Caki2 (cell line): ENCODE results near the gene SLC44A1. TPM values are rescaled to one million over a fixed set of nuclear protein-coding genes. Genes with fewer than 3 reads are reported as not detected.

ENCODE experiments used
- DNase-seq: peaks from one replicate; pipeline ENCODE4 v3.0.0-alpha.2; 2015; ENCODE audit warnings: low read depth
- in situ Hi-C: cut with HindIII; loops from 2 replicates; pipeline ENCODE4 v1.10.0; 2016; ENCODE audit warnings: low sequenced_read_pairs, low pct_unique_long_range_greater_than_20kb, mixed read lengths
- total RNA-seq: library from RNA; depleted of rRNA; stranded (reverse); fragments of >200 nt; shearing (Covaris generic); gene quantifications from 2 replicates; pipeline ENCODE4 v1.2.3, GENCODE V29; 2014; ENCODE audit warnings: low replicate concordance

SLC44A1 gene
- total RNA-seq, 1 experiment from 2014 or later: 35.6 TPM

- no peak for DNase-seq
- in situ Hi-C loops: no loop called here
These were observed 101.2 kb downstream of the SLC44A1 start for GRCh38 chr9:105345626-105346025.

- no peak for DNase-seq
- in situ Hi-C loops: no loop called here
These were observed 101.8 kb downstream of the SLC44A1 start for GRCh38 chr9:105346273-105346672.

DNA sequence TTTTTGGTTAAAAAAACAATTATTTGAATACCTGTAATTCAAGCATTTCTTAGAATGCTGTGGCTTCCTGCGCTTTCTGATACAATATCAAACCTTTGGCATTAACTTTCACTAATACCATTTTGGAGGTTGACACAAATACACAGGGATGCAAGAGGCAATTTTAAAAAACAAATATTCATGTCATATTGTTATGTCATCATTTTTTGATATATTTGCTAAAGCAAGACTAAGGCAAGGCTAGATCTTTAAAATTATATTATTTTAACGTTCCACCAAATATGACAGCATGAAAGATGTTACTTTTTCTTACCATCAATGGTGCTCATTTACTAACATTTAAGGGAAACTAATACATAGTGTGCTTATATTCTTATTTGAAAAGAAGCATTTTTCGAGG is 110.0 kb downstream of the SLC44A1 start:
- in situ Hi-C loops: no loop called here
- DNase-seq: no peak

GRCh38 chr9:105355781-105356180 is 111.3 kb downstream of the SLC44A1 start:
- in situ Hi-C loops: no loop called here
- DNase-seq: peak; percentile 35

GRCh38 chr9:105357937-105358336 is 113.5 kb downstream of the SLC44A1 start:
- in situ Hi-C loops: no loop called here
- DNase-seq: no peak

DNA sequence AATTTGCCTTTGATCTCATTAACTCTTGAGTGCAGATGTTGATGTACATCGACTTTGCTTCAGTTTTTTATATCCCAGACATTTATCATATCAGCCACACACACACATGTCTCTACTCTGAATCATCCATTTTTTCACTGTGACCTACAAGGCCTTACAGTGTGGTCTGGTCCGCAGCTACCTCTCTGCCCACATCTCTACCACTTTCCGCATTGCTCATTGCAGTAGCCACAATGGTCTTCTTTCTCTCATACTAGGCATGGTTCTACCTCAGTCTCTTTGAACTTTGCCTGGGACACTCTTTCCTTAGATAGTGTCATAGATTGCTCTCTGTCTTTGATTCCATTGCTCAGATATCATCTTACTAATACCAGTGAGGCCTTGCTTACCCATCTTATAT is 115.4 kb downstream of the SLC44A1 start:
- DNase-seq: no peak
- in situ Hi-C loops: no loop called here

- DNase-seq: no peak
These were observed 115.9 kb downstream of the SLC44A1 start for GRCh38 chr9:105360344-105360743.

DNA sequence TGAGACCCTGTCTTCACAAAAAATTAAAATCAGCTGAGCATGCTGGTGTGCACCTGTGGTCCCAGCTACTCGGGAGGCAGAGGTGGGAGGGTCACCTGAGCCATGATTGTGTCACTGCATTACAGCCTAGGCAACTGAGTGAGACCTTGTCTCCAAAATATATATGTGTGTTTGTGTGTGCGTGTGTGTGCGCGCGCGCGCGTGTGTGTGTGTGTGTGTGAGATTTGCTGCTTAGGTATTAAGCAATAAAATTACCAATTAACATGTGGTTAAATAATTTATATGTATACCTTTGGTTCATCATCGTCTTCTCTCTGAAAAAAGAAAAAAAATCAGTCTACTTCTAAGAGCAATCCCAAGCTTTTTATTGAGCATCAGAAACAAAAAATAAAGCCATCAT is 117.4 kb downstream of the SLC44A1 start:
- in situ Hi-C loops: no loop called here
- no peak for DNase-seq

More at GRCh38 chr9:105360344-105360743, 115.9 kb downstream of the SLC44A1 start:
- in situ Hi-C loops: no loop called here

DNA sequence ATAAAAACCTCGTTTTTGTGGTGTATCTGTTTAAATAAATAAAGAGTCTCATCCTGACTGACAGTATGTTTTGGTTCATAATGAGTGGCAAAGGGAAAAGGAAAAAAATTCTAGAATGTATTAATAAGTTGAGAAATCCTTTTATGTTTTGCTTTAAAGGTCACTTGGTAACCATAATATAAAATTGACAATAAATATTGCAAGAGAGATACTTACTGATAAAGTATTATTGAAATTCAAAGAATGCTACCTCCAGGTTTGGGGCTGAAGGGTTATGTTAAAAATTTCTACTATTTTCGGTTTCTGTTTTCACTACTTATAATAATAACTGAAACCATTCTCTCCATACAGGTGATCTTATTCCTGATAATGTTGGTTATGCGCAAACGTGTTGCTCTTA is 118.0 kb downstream of the SLC44A1 start:
- in situ Hi-C loops: no loop called here
- DNase-seq: no peak

GRCh38 chr9:105363837-105364236 is 119.4 kb downstream of the SLC44A1 start:
- no peak for DNase-seq
- in situ Hi-C loops: no loop called here

- in situ Hi-C loops: no loop called here
These were observed 125.5 kb downstream of the SLC44A1 start for GRCh38 chr9:105369911-105370310.

DNA sequence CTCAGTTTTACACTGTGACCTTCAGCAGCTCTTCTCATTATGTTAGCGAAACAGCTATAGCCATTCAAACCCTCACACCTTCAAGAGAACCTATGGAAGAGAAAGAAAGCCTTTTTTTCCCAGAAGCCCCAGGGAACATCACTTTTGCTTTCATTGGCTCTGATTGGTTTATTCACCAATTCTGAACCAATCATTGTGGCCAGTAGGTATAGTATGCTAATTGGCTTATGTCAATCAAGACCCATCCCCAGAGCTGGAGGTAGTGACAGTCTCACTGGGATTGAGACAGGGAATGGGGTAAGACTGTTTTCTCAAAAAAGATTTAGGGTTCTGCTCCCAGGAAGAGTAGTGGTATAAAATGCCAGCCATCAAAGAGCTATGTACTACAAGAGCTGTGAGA is 129.3 kb downstream of the SLC44A1 start:
- in situ Hi-C loops: no loop called here
- DNase-seq: peak; percentile 5

More at GRCh38 chr9:105369911-105370310, 125.5 kb downstream of the SLC44A1 start:
- no peak for DNase-seq

DNA sequence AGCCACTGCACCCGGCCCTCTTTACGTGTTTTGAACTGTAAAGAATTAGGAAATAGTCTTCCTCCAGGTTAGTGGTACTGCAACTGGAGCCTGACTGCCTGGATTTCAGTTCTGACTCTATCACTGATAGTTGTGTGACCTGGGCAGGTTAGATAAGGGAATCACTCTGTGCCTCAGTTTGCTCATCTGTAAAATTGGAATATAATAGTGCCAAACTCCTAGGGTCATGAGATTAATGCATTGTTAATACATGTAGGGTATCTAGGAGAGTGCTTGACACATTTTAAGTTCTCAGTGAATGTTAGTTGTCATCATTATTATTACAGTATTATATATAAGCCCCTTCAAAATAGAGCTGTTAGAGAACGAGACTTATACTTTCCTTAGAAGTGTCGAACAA is 130.9 kb downstream of the SLC44A1 start:
- in situ Hi-C loops: no loop called here
- DNase-seq: no peak

DNA sequence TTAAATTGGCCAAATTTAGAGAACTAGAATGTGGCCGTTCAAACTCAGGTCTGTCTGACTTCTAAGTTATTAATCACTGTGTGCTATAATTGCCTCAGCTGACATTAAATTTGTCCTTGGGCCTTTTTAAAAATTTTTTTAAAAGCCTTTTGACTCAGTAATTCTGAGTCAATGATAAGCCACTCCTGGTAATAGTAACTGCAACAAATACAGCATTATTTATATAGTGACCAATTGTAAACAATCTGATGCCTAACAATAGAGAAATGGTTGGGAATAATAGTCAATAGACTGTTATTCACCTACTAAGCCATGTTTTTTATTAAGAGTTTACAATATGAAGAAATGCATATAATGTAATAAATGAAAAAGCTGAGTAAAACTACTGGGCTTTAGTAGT is 132.4 kb downstream of the SLC44A1 start:
- in situ Hi-C loops: no loop called here
- no peak for DNase-seq

- no peak for DNase-seq
- in situ Hi-C loops: no loop called here
These were observed 141.0 kb downstream of the SLC44A1 start for GRCh38 chr9:105385381-105385985.

- in situ Hi-C loops: no loop called here
- no peak for DNase-seq
These were observed 145.3 kb downstream of the SLC44A1 start for GRCh38 chr9:105389796-105390195.

- in situ Hi-C loops: no loop called here
- no peak for DNase-seq
These were observed 146.4 kb downstream of the SLC44A1 start for GRCh38 chr9:105390871-105391270.

DNA sequence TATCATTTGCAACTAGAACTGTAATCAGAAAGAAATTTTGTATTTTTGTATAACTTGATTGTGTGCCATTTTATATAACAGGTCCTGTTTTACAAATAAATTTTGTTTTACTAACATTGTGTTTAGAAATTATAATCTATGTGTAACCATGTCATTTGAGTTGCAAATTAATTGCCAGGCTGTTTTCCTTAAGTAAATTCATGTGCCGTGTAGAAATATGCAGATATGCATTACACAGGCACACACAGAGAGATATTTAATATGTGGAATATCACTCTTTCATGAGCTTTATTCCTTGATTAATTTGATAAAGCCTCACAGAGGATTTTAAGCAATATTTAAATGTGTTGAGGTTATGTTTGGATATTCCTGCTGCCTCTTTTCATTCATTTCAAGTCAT is 146.8 kb downstream of the SLC44A1 start:
- in situ Hi-C loops: no loop called here
- no peak for DNase-seq

DNA sequence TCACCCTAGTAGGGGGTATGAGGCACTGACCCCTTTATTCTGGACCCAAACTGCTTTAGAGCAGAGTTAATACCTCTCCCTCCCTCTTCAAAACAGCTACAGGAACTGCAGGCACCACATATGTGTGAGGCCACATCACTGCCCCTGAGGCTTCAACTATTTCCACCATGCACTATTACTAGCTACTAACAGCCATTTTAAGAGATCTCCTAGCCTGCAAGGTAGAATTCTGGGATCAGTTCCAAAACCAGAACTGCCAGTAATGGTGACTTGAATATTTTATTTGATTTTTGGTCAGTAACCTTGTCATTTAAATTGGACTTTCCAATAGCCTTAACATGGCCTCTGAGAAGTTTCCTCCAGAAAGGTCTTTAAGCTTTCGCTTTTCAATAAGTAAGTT is 148.1 kb downstream of the SLC44A1 start:
- no peak for DNase-seq
- in situ Hi-C loops: no loop called here

DNA sequence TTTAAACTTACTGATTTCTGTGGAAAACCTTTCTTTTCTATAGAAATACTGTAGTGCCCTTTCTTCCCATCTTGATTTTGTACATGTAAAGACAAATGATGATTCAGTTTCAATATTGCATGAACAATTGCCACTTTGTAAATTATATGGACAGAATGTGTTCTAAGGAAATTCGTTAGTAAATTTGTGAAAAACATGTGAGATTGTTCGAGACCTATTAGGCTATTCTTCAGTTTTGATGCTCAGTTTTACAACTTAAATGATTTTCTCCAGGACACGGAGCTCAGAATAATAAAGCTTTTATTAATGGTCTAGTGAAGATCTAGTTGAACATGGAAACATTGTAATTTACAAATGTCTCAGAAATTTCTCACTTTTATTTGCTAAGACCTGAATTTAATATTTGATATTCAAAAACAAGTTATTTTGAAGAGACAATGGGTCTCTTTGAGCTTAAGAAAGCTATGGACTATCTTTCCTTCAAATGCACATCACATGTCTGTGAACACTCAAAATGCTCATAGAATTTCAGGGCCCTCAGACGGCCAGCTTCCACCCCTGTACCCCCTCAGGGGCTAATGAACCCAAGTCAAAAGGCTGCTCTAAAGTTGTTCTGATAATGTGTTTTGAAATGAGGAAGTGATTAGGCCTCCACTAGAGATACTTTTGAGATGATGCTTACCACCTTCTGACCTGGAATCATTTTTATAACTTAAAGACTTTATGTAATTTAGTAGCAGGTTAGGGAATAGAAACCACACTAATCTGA is 149.3 kb downstream of the SLC44A1 start:
- no peak for DNase-seq

More for the DNA sequence above, 149.3 kb downstream of the SLC44A1 start:
- in situ Hi-C loops: no loop called here
